ENCODE measurements around the gene SCGB3A1.

The SCGB3A1 gene, protein sequence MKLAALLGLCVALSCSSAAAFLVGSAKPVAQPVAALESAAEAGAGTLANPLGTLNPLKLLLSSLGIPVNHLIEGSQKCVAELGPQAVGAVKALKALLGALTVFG

DNA sequence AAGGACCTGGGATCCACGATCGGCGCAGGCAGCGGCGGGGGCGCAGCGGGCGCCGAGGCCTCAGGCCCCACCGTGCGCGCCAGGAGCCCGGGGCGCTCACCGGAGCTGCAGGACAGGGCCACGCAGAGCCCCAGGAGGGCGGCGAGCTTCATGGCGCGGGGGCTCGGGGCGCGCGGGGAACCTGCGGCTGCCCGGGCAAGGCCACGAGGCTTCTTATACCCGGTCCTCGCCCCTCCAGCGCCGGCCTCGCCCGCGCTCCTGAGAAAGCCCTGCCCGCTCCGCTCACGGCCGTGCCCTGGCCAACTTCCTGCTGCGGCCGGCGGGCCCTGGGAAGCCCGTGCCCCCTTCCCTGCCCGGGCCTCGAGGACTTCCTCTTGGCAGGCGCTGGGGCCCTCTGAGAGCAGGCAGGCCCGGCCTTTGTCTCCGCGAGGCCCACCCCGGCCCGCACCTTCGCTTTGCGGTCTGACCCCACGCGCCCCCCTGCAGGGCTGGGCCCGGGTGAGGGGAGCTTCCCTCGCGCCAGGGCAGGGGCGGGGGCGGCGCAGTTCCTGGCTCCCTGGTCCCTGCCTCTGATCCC lies at the start of gene SCGB3A1:
TSS of gene SCGB3A1 (minus strand) at position 189 of the 577 bp plus-strand sequence. CDS start at position 152, 37 bp downstream.
- in situ Hi-C loops (cut with MboI; ENCODE audit: low sequenced_read_pairs): no loop called here

DNA sequence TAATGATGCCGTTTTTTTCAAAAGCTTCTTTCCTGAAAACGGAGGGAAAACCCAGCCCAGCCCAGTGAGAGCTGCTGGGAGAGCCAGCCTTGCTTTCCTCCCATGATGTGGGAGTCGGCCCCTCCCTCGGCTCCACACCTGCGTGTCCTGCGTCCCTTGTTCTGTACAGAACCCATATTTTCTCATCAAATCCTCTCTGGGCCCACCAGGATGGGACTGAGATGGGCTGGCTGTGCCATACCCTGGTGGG lies 49.2 kb upstream of the SCGB3A1 start:
- in situ Hi-C loops (cut with MboI; ENCODE audit: low sequenced_read_pairs): no loop called here

GRCh38 chr5:180639741-180640610 lies 48.7 kb upstream of the SCGB3A1 start:
- in situ Hi-C loops (cut with MboI; ENCODE audit: low sequenced_read_pairs): no loop called here

- in situ Hi-C loops (cut with MboI; ENCODE audit: low sequenced_read_pairs): no loop called here
Measured at GRCh38 chr5:180639287-180639686, 48.0 kb upstream of the SCGB3A1 start.

GRCh38 chr5:180637962-180638680 lies 46.8 kb upstream of the SCGB3A1 start:
- in situ Hi-C loops (cut with MboI; ENCODE audit: low sequenced_read_pairs): no loop called here

DNA sequence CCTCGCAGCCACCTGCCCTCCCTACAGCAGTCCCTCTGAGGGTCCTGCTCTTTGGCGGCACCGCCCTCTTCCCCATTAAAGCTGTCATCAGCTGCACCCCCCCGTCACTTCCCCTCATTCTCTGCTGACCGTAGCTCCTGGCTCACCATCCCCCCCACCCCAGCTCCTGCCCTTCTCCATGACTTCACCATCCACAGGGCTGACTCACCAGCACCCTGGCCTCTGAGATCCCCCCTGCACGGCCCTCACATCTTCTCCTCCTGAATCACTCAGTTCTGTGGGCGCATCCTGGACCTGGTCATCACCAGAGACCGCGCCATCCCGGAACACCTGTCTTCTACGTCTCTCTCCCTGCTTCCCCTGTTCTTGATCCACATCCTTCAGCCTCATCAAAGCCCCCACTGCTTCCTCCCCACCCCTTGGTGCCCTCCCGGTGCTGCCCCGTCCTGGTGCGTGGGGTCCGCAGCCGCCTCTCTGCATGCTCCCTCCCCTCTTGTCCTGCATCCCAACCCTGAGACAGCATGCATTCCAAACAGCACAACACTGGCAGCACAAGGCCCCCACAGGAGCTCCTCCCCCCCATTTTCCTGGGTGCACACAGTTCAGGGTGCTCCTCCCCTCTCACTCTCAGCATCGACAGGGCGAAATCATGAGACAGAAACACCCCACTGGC lies 45.2 kb upstream of the SCGB3A1 start:
- in situ Hi-C loops (cut with MboI; ENCODE audit: low sequenced_read_pairs): no loop called here

DNA sequence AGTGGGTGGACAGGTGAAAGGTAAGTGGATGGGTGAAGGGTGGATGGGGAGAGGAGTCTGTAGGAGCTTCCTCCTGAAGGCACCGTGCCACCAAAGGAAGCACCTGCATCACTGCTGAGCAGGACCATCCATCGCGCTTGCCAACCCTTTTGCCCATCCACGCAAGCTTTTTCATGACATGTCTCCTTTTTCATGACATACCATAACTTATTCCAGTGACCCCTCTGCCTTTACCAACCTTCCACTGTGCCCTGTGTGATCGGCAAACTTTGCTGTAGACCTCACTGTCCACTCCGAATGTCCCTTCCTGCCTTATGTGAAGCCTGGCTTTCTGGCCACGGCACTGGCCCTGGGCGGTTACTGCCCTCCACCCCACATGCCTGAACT lies 44.7 kb upstream of the SCGB3A1 start:
- in situ Hi-C loops (cut with MboI; ENCODE audit: low sequenced_read_pairs): no loop called here

DNA sequence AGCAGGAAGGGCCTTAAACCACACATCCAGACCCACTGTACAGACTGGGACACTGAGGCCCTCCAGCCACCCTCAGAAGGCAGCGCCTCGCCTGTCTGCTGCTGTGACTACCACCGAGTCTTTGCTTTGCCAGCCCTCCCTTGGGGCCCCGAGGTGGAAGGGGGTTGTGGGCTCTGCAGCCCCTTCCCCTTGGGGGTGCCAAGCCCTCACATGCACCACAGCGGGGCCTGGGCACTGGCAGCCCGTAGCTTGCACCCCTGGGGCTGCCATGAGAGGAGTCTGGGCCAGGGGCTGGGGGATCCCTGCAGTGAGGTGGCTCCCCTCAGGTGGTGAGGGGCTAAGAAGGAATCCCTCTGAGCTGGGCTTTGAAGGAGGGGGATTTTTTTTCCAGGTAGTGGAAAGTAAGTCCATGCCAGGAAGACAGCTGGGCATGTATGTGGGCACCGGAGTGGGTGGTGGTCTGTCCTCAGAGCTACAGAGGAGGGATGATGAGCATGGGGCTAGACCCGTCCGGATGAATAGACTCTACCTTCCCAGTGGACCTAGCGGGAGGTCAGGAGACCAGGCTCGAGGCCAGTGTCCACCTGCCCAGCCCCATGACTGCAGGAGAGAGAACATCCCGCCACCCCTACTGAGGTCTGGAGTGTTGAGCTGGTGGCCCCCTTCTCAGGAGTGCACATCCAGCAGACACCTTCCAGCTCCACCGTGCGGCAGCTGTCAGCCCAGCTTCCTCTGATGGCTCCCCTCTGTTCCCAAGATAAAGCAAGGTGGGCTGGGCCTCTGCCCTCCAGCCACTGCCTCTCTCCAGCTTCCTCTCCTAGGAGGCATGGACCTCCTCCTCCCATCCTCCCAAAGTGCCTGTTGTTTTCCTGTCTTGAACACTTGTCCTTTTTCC lies 42.2 kb upstream of the SCGB3A1 start:
- in situ Hi-C loops (cut with MboI; ENCODE audit: low sequenced_read_pairs): no loop called here

DNA sequence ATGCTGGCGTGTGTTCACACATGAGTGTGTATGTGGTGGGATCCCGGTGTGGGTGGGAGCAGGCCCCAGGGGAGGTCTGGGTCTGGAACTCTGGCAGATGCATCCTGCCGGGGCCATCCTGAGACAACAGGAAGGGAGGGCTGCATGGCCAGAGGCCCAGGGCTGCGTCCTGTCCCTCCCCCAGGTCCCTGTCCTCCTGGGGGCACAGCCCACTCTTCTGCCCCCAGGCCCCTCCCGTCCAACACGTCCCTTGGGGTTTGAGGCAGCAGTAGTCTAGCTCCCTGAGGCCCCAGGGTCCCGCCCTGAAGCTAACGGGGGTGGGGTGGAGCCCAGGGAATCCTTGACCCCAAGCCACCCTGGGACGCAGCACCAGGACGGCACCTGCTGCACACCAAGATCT lies 41.5 kb upstream of the SCGB3A1 start:
- in situ Hi-C loops (cut with MboI; ENCODE audit: low sequenced_read_pairs): no loop called here

DNA sequence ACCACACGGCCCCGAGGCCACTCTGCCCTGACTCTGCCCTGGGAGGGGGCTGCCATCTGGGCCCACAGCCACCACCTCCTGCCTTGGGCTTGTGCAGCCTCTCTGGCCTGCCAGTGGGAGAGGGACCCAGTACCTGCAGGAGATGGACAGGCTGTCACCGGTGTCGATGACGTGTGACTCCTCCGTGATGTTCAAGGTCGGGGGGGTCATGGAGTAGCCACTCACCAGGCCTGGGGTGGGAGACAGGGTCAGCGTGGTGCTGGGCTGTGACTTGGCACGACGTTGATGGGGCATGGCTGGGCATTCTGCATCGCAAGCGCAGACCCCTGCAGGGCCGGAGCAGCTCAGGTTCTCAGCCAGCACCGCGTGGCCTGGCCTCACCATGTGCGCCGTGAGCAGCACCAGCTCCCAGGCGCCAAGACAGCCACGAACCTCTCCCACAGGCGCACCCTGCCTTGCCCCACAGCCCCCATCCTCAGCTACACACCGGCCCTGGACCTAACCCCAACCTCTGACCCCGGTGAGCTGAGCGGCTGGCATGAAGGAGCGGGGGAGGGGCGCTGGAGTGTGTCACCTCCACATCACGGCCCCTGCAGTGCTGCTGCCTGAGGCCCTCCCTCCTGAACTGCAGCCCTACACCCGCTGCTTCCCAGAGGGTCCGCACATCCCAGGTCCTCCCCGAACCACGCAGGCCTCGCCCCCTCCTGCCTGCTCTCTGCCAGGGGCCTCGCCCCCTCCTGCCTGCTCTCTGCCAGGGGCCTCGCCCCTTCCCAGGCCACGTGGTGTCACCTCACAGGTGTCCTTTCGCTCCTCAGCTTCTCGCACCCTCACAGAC lies 40.5 kb upstream of the SCGB3A1 start:
- in situ Hi-C loops (cut with MboI; ENCODE audit: low sequenced_read_pairs): no loop called here

DNA sequence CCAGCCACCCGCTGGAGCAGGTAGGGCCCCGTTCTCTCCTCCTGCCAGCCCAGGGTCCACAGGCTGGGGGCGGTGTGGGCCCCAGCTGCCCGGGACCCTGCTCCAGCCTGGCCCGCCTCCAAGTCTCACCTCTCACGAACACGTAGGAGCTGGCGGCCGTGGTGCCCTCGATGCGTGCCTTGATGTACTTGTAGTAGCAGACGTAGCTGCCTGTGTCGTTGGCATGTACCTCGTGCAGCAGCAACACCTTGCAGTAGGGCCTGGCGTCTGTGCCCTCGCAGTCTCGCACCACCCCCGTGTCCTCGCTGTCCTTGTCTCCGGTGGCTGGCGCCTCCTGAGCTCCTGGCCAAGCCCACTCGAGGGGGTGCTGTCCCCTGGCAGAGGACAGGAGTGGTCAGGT lies 39.1 kb upstream of the SCGB3A1 start:
- in situ Hi-C loops (cut with MboI; ENCODE audit: low sequenced_read_pairs): no loop called here

DNA sequence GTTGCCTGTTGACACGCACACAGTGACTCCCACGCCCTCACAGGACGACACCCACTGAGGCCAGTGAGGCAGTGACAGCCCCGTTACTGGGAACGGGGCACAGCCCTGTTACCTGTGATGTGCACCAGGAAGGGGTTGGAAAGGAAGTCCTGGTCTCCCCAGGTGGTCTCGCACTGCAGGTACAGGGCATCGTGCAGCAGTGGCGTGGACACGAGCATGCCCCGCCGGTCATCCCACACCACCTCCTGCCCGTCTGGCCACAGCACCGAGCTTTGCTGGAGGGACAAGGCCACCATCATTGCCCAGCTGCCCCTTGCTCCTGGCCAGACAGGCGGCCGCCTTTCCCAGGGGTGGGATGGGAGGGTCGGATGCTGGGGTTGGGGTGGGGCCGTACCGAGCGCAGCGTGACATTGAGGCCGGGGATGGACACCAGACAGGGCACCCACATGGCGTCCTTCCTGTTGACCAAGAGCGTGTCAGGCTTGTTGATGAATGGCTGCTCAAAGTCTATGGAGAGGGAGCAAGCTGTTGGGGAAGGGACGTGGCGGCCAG lies 38.6 kb upstream of the SCGB3A1 start:
- in situ Hi-C loops (cut with MboI; ENCODE audit: low sequenced_read_pairs): no loop called here

GRCh38 chr5:180628827-180629750 lies 37.8 kb upstream of the SCGB3A1 start:
- in situ Hi-C loops (cut with MboI; ENCODE audit: low sequenced_read_pairs): no loop called here

DNA sequence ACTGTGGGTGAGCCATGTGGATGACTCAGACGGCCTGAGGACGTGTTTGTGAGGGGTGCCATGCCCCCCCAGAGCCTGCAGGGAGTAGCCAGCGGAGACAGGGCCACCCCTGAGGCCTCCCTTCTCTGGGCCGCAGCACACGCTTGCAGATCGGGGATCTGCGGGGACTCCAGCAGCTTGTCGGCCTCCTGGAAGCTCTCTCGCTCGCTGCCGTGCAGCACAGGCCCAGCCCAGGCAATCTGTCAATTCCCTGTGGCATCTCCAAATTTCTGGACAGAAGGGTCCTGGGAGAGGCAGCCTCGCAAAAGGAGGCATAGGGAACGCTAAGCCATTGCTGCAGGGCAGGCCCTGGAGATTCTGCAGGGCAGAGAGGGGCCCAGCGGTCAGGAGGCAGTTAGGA lies 36.9 kb upstream of the SCGB3A1 start:
- in situ Hi-C loops (cut with MboI; ENCODE audit: low sequenced_read_pairs): no loop called here

DNA sequence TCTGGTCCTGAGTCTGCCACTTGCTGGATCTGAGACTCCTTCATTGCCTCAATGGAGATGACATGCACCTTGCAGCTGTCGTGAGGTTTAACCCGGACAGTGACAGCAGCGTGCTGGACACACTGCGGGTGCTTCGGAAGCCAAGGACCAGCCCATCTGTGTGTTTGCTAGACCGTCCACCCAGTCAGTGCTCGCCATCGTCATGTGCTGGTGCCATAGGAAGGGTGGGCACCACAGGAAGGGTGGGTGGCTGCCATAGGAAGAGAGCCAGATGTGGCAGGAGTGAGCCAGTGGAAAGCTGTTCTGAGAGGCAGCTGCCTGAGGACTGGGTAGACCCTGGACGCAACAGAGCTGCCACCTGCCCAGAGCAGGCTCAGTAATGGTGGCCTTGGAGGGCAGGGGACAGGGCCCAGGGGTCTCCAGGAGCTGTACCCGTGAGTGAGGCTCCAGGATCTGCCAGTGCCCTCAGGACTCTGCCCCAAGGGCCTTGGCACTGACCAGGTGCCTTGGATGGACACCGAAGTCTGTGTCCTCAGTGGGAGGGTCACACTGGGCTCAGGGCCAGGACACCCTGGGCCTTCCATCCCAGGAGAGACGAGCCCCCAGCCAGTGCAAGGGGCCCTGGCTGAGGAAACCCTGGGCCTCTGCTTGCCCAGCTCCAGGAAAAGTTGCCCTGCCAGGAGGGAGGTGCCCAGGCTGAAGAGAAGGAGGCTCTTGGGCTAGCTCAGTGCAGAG lies 36.3 kb upstream of the SCGB3A1 start:
- in situ Hi-C loops (cut with MboI; ENCODE audit: low sequenced_read_pairs): no loop called here

- in situ Hi-C loops (cut with MboI; ENCODE audit: low sequenced_read_pairs): no loop called here
Measured at GRCh38 chr5:180626661-180627385, 35.5 kb upstream of the SCGB3A1 start.

Measured in HL-60/S4 (cell line).